GM10266 (cell line): Measurements from ENCODE around the gene TNFRSF1A.

Source experiments
- DNase-seq: peaks from one replicate; pipeline ENCODE4 v3.0.0; 2012; ENCODE audit errors: extremely low spot score
- TF ChIP-seq, protein P1 (sequence below): IDR thresholded peaks from 2 replicates; pipeline ENCODE4 v1.5.1; 2012; ENCODE audit warnings: mild to moderate bottlenecking, low read depth; ENCODE audit not compliant: control insufficient read depth, insufficient read depth; ENCODE audit errors: missing control alignments

TNFRSF1A gene

DNA sequence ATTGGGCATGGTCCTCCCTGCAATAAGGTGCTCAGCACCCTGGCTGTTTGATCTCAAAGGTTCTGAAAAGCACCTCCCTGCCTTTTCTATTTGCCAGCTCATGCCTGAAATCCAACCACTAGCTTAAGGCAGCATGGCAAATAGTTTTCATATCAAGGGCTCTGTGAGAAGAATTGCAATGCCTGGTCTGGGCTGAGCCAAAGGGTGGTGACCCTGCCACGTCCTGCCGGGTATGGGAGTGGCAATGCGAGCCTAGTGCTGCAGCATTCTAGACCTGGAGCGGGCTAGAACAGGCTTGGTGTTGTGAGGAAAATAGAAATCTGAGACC lies 35.8 kb upstream of the TNFRSF1A start:
- TF ChIP-seq, protein P1, sequence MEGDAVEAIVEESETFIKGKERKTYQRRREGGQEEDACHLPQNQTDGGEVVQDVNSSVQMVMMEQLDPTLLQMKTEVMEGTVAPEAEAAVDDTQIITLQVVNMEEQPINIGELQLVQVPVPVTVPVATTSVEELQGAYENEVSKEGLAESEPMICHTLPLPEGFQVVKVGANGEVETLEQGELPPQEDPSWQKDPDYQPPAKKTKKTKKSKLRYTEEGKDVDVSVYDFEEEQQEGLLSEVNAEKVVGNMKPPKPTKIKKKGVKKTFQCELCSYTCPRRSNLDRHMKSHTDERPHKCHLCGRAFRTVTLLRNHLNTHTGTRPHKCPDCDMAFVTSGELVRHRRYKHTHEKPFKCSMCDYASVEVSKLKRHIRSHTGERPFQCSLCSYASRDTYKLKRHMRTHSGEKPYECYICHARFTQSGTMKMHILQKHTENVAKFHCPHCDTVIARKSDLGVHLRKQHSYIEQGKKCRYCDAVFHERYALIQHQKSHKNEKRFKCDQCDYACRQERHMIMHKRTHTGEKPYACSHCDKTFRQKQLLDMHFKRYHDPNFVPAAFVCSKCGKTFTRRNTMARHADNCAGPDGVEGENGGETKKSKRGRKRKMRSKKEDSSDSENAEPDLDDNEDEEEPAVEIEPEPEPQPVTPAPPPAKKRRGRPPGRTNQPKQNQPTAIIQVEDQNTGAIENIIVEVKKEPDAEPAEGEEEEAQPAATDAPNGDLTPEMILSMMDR: no peak

DNA sequence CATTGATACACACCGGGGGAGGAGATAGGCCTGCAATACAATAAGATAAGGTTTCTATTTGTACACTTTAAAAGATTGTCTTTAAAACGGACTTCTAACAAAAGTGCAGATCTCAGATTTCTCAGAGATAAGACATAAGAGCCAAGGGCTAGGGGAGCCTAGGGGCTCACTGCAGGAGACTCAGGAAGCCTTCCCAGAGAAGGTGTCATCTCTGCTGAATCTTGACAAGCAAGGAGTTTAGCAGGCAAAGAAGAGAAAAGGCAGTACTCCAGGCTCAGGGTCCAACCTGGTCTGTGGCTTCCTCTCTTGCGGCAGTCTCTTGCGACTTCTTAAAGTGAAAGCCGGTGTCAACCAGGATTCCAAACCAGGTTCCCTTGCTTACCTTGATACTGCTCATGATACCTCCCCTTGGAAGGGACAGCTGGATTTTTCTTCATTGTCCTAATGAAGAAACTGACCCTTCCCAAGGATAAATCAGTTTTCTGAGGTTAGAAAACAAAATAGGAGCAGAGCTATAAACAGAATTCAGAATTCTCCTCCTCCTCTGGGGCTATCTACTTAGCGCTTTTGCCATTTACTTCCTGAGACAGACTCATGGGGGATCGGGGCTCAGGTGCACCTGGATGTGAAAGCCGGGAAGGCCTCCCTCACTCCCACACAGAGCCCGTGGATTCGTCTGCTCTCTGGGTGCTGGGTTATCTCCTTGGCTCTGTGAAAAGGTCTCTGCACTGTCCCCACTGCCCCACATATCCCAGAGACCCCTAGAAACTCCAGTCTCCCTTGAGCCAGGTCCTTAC lies 35.2 kb upstream of the TNFRSF1A start:
- TF ChIP-seq, protein P1: no peak
- DNase-seq: no peak

More for the DNA sequence above, 35.8 kb upstream of the TNFRSF1A start:
- no peak for DNase-seq

DNA sequence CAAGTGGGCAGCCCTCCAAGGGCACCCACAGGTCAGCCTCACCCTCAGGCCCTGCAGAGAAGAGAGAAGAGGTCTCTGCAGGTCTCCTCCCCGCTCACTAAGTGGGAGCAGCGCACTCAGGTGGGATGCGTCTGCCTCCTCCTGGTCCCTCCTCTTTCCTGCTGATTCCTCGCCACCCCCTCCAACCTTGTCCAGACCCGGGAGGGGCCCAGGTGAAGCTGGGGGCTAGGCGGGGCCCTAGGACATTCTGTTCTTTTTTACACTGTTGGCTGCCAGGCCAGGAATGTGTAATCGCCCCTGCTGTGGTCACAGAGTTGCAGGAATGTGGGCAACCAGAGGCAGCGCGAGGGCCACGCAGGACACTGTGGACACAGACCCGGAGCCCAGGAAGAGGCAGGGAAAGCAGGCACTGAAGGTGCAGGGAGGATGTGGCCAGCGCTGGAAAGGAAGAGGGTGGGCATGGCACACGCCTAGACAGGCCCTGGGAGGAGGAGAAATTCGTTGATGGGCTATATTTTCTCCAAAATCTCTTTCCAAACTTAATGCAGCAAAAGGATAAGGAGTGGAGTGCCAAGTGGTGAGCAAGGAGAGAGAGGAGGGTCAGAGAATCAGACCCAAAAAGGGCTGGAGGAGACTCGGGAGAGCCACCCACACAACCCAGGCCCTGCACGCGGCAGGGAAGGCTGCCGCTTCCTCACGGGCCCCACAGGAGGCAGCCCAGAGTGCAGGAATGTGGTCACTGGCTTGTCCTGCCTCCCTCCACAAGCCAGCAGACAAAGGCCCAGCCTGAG lies 34.4 kb upstream of the TNFRSF1A start:
- TF ChIP-seq, protein P1: no peak
- DNase-seq: no peak

DNA sequence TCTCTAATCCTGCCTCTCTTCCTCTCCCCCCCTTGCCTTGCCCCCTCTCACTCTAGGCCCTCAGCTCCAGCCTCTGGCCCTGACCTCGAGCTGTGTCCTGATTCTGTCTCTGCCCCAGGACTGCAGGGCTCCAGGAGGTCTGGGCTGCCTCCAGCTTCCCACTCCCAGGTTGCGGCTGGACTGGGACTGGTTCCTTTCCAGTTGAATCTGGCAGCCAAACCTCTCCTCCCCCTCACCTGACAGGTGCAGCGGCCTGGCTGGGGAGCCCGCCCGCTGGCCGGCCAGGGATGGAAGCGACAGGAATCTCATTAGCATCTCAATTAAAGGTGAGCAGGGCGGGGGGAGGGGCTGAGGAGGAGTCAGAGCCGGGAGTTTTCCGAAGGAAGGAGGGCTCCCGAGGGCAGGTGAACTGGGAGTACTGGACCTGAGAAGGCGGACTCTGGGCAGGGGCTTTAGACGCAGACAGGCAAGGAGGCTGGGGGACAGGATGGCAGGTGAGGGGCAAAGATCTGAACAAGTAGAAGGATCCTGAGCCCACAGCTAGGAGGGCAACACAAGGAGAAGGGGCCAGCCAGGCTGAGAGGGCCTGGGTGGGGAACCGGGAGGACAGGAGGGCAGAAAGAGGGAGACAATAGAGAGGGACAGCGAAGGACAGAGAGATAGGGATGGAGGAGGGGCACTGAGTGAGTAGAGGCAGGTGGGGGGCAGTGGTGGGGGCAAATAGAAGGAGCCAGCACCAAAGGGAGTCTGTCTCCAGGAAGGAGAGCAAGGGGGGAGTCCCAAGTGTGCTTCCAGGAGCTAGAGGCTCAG lies 33.6 kb upstream of the TNFRSF1A start, which contains the start of gene SCNN1A:
TSS of gene SCNN1A (minus strand) at position 295 of the 810 bp plus-strand sequence. CDS start 780 bp downstream, outside the sequence.
- DNase-seq: no peak
- TF ChIP-seq, protein P1: no peak

DNA sequence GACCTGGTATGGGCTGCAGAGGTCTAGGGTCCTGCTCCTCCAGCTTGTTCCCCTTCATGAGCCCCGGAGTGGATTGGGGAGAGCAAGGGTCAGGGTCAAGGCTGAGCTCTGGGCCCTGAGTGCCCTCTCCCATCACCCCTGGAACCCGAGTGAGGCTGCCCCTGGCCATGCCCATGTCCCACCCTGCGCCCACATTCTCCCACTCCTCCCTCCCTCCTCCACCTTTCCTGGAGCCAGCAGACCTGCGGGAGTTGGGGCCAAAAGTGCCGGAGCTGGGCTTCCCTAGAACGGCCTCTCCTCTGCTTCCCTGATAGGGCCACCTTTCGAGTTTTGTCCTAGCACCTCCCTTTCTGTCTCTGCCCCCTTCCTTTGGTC lies 32.9 kb upstream of the TNFRSF1A start:
- no peak for DNase-seq
- TF ChIP-seq, protein P1: no peak

DNA sequence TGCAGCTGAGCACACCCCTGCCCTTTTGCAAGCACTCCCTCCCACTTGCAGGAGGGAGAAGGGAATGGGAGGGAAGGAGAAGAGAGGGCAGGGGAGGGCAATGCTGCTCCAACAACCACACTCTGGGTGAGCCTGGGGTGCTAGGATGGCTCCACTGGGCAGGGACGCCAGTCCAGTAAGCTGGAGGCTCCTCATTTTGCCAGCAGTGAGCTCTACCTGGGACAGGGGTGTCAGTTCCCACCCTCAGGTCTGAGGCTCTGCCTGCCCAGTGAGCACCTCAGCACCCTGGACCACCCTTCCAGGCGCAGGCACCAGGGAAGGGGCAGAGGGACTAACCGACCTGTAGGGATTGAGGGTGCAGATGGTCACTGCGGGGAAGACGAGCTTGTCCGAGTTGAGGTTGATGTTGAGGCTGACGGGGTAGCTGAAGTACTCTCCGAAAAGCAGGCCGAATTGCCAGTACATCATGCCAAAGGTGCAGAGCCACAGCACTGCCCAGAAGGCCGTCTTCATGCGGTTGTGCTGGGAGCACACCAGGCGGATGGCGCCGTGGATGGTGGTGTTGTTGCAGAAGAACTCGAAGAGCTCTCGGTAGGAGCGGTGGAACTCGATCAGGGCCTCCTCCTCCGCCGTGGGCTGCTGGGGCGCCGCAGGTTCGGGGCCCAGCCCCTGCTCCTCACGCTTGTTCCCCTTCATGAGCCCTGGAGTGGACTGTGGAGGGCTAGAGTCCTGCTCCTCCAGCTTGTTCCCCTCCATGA lies 32.3 kb upstream of the TNFRSF1A start:
- TF ChIP-seq, protein P1: no peak
- DNase-seq: no peak
